ENCODE results near the gene FAM76B. TPM values are rescaled to one million over a fixed set of nuclear protein-coding genes. Genes with fewer than 3 reads are reported as not detected.

Gene FAM76B
- total and polyA plus RNA-seq, 2 donors (not counting 1 experiment from before 2014, with no cell fraction given), result 36.5 to 80.9 TPM

- DNase-seq (no peak), ATAC-seq (ENCODE audit: low read depth) (no peak)
- H3K79me2 ChIP-seq (ENCODE audit: control insufficient read depth, insufficient read depth, low read length), result no peaks in the 10 kb centered on the region
- TF ChIP-seq CTCF (IDR thresholded peaks at IDR 0.05) (no peak), EZH2 (IDR thresholded peaks at IDR 0.05; ENCODE audit: borderline replicate concordance, insufficient read depth, low read depth, low read length, poor library complexity, severe bottlenecking) (no peak)
- H3K27ac Mint-ChIP-seq, result no peak overlapping the region
- no peak overlapping the region for H2AFZ ChIP-seq (ENCODE audit: insufficient read depth, low read depth, low read length, poor library complexity, severe bottlenecking)
- CTCF ChIA-PET, result interaction anchor here (1.6 kb wide), 1 partner anchor 37 kb away, joined by 3 read pairs; no protein-coding TSS in a partner anchor
- H3K4me3 ChIP-seq (ENCODE audit: control extremely low read depth in 1 of 5, extremely low read depth in 1 of 5, insufficient read depth in 1 of 5, low read depth in 2 of 5, low read length in 4 of 5), result no peak overlapping the region
- no peaks in the 10 kb centered on the region for H3K4me1 ChIP-seq (ENCODE audit: control insufficient read depth in 2 of 2, insufficient read depth in 2 of 2, low read length in 2 of 2)
- no peak overlapping the region for H3K4me2 ChIP-seq (replicated peaks; ENCODE audit: low read depth, low read length, poor library complexity, severe bottlenecking)
- no peaks in the 10 kb centered on the region for H3K27me3 Mint-ChIP-seq
- POLR2A ChIA-PET, result no interaction called here
- peaks cover 5% of the 10 kb centered on the region for H3K9me3 Mint-ChIP-seq (ENCODE audit: insufficient read depth)
- no peaks in the 10 kb centered on the region for H3K4me1 Mint-ChIP-seq
- intact Hi-C loops (cut with micrococcal nuclease), result no loop called here
- H3K36me3 ChIP-seq (replicated peaks in 1 of 2; ENCODE audit: control extremely low read depth in 1 of 2, control insufficient read depth in 1 of 2, extremely low read depth in 1 of 2, insufficient read depth in 2 of 2, low read length in 1 of 2), result no peaks in the 10 kb centered on the region
- H4K20me1 ChIP-seq (ENCODE audit: control insufficient read depth, insufficient read depth, low read length, poor library complexity, severe bottlenecking), result no peaks in the 10 kb centered on the region
- peaks cover 0 to 4% (median 0%) of the 10 kb centered on the region in 3 donors for H3K9me3 ChIP-seq (ENCODE audit: control extremely low read depth in 1 of 3, control insufficient read depth in 2 of 3, insufficient read depth in 1 of 3, low read length in 2 of 3)
- H3K27me3 ChIP-seq (replicated peaks in 1 of 4; ENCODE audit: control extremely low read depth in 1 of 4, control insufficient read depth in 3 of 4, insufficient read depth in 4 of 4, low read length in 3 of 4), result no peaks in the 10 kb centered on the region
- no peak overlapping the region for H3K9ac ChIP-seq (ENCODE audit: low read length)
- no peak overlapping the region for H3K27ac ChIP-seq (ENCODE audit: low read length in 2 of 2)
- no peak overlapping the region for H3K4me3 Mint-ChIP-seq
These were observed 61.5 kb downstream of the FAM76B start for GRCh38 chr11:95728094-95728493.

- ATAC-seq (ENCODE audit: low read depth) (no peak), DNase-seq (no peak)
- ChIA-PET POLR2A (no interaction called here), CTCF (interaction anchor here (1.6 to 1.7 kb wide), 2 partner anchors 23 to 37 kb away, joined by 3 to 7 read pairs; no protein-coding TSS in a partner anchor)
- Histone ChIP-seq H3K27me3 (replicated peaks in 1 of 4; ENCODE audit: control extremely low read depth in 1 of 4, control insufficient read depth in 3 of 4, insufficient read depth in 4 of 4, low read length in 3 of 4) (no peaks in the 10 kb centered on the region), H3K4me3 (ENCODE audit: control extremely low read depth in 1 of 5, extremely low read depth in 1 of 5, insufficient read depth in 1 of 5, low read depth in 2 of 5, low read length in 4 of 5) (no peak overlapping the region), H3K4me1 (ENCODE audit: control insufficient read depth in 2 of 2, insufficient read depth in 2 of 2, low read length in 2 of 2) (no peaks in the 10 kb centered on the region), H3K9ac (ENCODE audit: low read length) (no peak overlapping the region), H3K4me2 (replicated peaks; ENCODE audit: low read depth, low read length, poor library complexity, severe bottlenecking) (no peak overlapping the region), H3K79me2 (ENCODE audit: control insufficient read depth, insufficient read depth, low read length) (no peaks in the 10 kb centered on the region), H2AFZ (ENCODE audit: insufficient read depth, low read depth, low read length, poor library complexity, severe bottlenecking) (no peak overlapping the region), H3K36me3 (replicated peaks in 1 of 2; ENCODE audit: control extremely low read depth in 1 of 2, control insufficient read depth in 1 of 2, extremely low read depth in 1 of 2, insufficient read depth in 2 of 2, low read length in 1 of 2) (no peaks in the 10 kb centered on the region), H3K27ac (ENCODE audit: low read length in 2 of 2) (no peak overlapping the region), H4K20me1 (ENCODE audit: control insufficient read depth, insufficient read depth, low read length, poor library complexity, severe bottlenecking) (no peaks in the 10 kb centered on the region), H3K9me3 (ENCODE audit: control extremely low read depth in 1 of 3, control insufficient read depth in 2 of 3, insufficient read depth in 1 of 3, low read length in 2 of 3) (peaks cover 0 to 4% (median 0%) of the 10 kb centered on the region in 3 donors)
- Mint-ChIP-seq H3K4me1 (peaks cover 2% of the 10 kb centered on the region), H3K27me3 (no peaks in the 10 kb centered on the region), H3K27ac (no peak overlapping the region), H3K9me3 (ENCODE audit: insufficient read depth) (peaks cover 5% of the 10 kb centered on the region), H3K4me3 (no peak overlapping the region)
- intact Hi-C loops (cut with micrococcal nuclease), result no loop called here
- 97% methylated on average over 3 of the region's 6 CpGs for WGBS (ENCODE audit: insufficient coverage)
- TF ChIP-seq CTCF (IDR thresholded peaks at IDR 0.05) (no peak), EZH2 (IDR thresholded peaks at IDR 0.05; ENCODE audit: borderline replicate concordance, insufficient read depth, low read depth, low read length, poor library complexity, severe bottlenecking) (no peak)
These were observed 62.0 kb downstream of the FAM76B start for GRCh38 chr11:95727620-95728019.

Data from B cell (primary cell).